Measurements from ENCODE around the gene RNF157. TPM values are rescaled to one million over a fixed set of nuclear protein-coding genes. Genes with fewer than 3 reads are reported as not detected.
"Not testable (repeated sequence)": the region's sequence is repeated elsewhere in the genome, so short reads cannot be mapped to it uniquely, and the experiment has no call there.

Gene RNF157
- total and polyA plus RNA-seq, 2 experiments from 2014 or later, result 11.0 to 15.0 TPM

- peaks cover 28% of the 10 kb centered on the region for H3K4me1 ChIP-seq (ENCODE audit: low read depth)
- H3K27ac ChIP-seq, result no peak overlapping the region
- H3K4me3 ChIP-seq, result no peak overlapping the region
- no peaks in the 10 kb centered on the region for H3K9me3 ChIP-seq (ENCODE audit: low read depth)
- TF ChIP-seq CTCF (IDR thresholded peaks at IDR 0.05; ENCODE audit: low read depth, low read length), result no peak
- no peaks in the 10 kb centered on the region for H3K27me3 ChIP-seq
- no peaks in the 10 kb centered on the region for H3K36me3 ChIP-seq
- no peak for DNase-seq (ENCODE audit: low read depth in 1 of 2, low spot score in 1 of 2)
These were observed 23.6 kb upstream of the RNF157 start for GRCh38 chr17:76263896-76264295.

GRCh38 chr17:76262732-76263344, 22.5 kb upstream of the RNF157 start:
- Histone ChIP-seq H3K4me1 (ENCODE audit: low read depth) (peaks cover 18% of the 10 kb centered on the region), H3K27me3 (no peaks in the 10 kb centered on the region), H3K27ac (no peak overlapping the region), H3K9me3 (ENCODE audit: low read depth) (no peaks in the 10 kb centered on the region), H3K4me3 (no peak overlapping the region), H3K36me3 (no peaks in the 10 kb centered on the region)
- no peak for TF ChIP-seq CTCF (IDR thresholded peaks at IDR 0.05; ENCODE audit: low read depth, low read length)
- DNase-seq (ENCODE audit: low read depth in 1 of 2, low spot score in 1 of 2), result no peak

- Histone ChIP-seq H3K27me3 (no peaks in the 10 kb centered on the region), H3K9me3 (ENCODE audit: low read depth) (no peaks in the 10 kb centered on the region), H3K4me1 (ENCODE audit: low read depth) (peaks cover 7% of the 10 kb centered on the region), H3K4me3 (no peak overlapping the region), H3K27ac (no peak overlapping the region), H3K36me3 (no peaks in the 10 kb centered on the region)
- no peak for DNase-seq (ENCODE audit: low read depth in 1 of 2, low spot score in 1 of 2)
- TF ChIP-seq CTCF (IDR thresholded peaks at IDR 0.05; ENCODE audit: low read depth, low read length), result no peak
These were observed 21.3 kb upstream of the RNF157 start for GRCh38 chr17:76261421-76262215.

GRCh38 chr17:76260669-76261068, 20.4 kb upstream of the RNF157 start:
- no peaks in the 10 kb centered on the region for H3K27me3 ChIP-seq
- no peaks in the 10 kb centered on the region for H3K9me3 ChIP-seq (ENCODE audit: low read depth)
- H3K36me3 ChIP-seq, result no peaks in the 10 kb centered on the region
- H3K27ac ChIP-seq, result no peak overlapping the region
- peaks cover 4% of the 10 kb centered on the region for H3K4me1 ChIP-seq (ENCODE audit: low read depth)
- no peak for DNase-seq (ENCODE audit: low read depth in 1 of 2, low spot score in 1 of 2)
- no peak overlapping the region for H3K4me3 ChIP-seq
- no peak for TF ChIP-seq CTCF (IDR thresholded peaks at IDR 0.05; ENCODE audit: low read depth, low read length)

- Histone ChIP-seq H3K27ac (no peak overlapping the region), H3K4me1 (ENCODE audit: low read depth) (peaks cover 4% of the 10 kb centered on the region)
These were observed 19.9 kb upstream of the RNF157 start for GRCh38 chr17:76260220-76260619.

GRCh38 chr17:76256430-76257050, 16.2 kb upstream of the RNF157 start:
- DNase-seq (ENCODE audit: low read depth in 1 of 2, low spot score in 1 of 2); H3K9me3 ChIP-seq (ENCODE audit: low read depth); H3K27ac ChIP-seq; H3K4me3 ChIP-seq; H3K27me3 ChIP-seq; H3K36me3 ChIP-seq; H3K4me1 ChIP-seq (ENCODE audit: low read depth): not testable (repeated sequence)

More at GRCh38 chr17:76260220-76260619, 19.9 kb upstream of the RNF157 start:
- no peak for DNase-seq (ENCODE audit: low read depth in 1 of 2, low spot score in 1 of 2)
- Histone ChIP-seq H3K4me3 (no peak overlapping the region), H3K27me3 (no peaks in the 10 kb centered on the region), H3K9me3 (ENCODE audit: low read depth) (no peaks in the 10 kb centered on the region), H3K36me3 (no peaks in the 10 kb centered on the region)
- no peak for TF ChIP-seq CTCF (IDR thresholded peaks at IDR 0.05; ENCODE audit: low read depth, low read length)
